CD4-positive, CD25-positive, alpha-beta regulatory T cell (primary cell): ENCODE results near the gene ANKHD1. TPM values are rescaled to one million over a fixed set of nuclear protein-coding genes. Genes with fewer than 3 reads are reported as not detected.

ENCODE experiments used
- ATAC-seq, 2 donors: fragments of 150-1000 bp; cut with Tn5 transposase; one replicate each; pipeline ENCODE4 v1.10.0; 2021; ENCODE audit warnings: low read depth in 2 of 2, moderate number of reproducible peaks in 2 of 2, moderate library complexity in 1 of 2
- DNase-seq, 3 donors: peaks; one replicate each; pipeline versions ENCODE4 v3.0.0 to v3.0.0-alpha.2; 2012 to 2022; ENCODE audit warnings: mixed read lengths in 1 of 3
- H3K27ac ChIP-seq: one replicate; pipeline ENCODE4 v1.7.0; 2013; ENCODE audit warnings: mild to moderate bottlenecking, low read length; ENCODE audit not compliant: insufficient read depth, poor library complexity, severe bottlenecking
- H3K27me3 ChIP-seq: one replicate; pipeline ENCODE4 v1.7.0; 2013; ENCODE audit warnings: low read length; ENCODE audit not compliant: control insufficient read depth, insufficient read depth
- H3K36me3 ChIP-seq: one replicate; pipeline ENCODE4 v1.7.0; 2013; ENCODE audit warnings: mild to moderate bottlenecking, low read length, moderate library complexity; ENCODE audit not compliant: control insufficient read depth, insufficient read depth
- H3K4me1 ChIP-seq: 2 replicates; pipeline ENCODE4 v1.7.0; 2013; ENCODE audit warnings: mild to moderate bottlenecking, low read length; ENCODE audit not compliant: insufficient read depth, control insufficient read depth, poor library complexity, severe bottlenecking
- H3K4me3 ChIP-seq: one replicate; pipeline ENCODE4 v1.7.0; 2013; ENCODE audit warnings: low read depth, mild to moderate bottlenecking, low read length, moderate library complexity
- H3K9me3 ChIP-seq, 2 experiments: 1 replicate in 1 of 2; 2 replicates in 1 of 2; pipeline ENCODE4 v1.7.0; 2013; ENCODE audit warnings: low read length in 2 of 2, mild to moderate bottlenecking in 1 of 2, moderate library complexity in 1 of 2; ENCODE audit not compliant: control insufficient read depth in 2 of 2
- H3K27ac Mint-ChIP-seq, 3 donors: one replicate each; pipeline ENCODE4 v1.8.0; 2020 to 2022; ENCODE audit warnings: mild to moderate bottlenecking in 3 of 3, mixed read lengths in 3 of 3, moderate library complexity in 2 of 3
- H3K27me3 Mint-ChIP-seq: one replicate; pipeline ENCODE4 v1.8.0; 2022; ENCODE audit warnings: mild to moderate bottlenecking, mixed read lengths
- H3K36me3 Mint-ChIP-seq: one replicate; pipeline ENCODE4 v1.8.0; 2020; ENCODE audit warnings: mixed read lengths
- H3K4me1 Mint-ChIP-seq, 4 donors: one replicate each; pipeline ENCODE4 v1.8.0; 2020 to 2022; ENCODE audit warnings: mixed read lengths in 4 of 4, mild to moderate bottlenecking in 1 of 4
- H3K4me3 Mint-ChIP-seq, 4 donors: one replicate each; pipeline ENCODE4 v1.8.0; 2020 to 2022; ENCODE audit warnings: mild to moderate bottlenecking in 4 of 4, mixed read lengths in 4 of 4, moderate library complexity in 3 of 4
- H3K9me3 Mint-ChIP-seq, 7 donors: one replicate each; pipeline ENCODE4 v1.8.0; 2020 to 2022; ENCODE audit warnings: mixed read lengths in 7 of 7, mild to moderate bottlenecking in 3 of 7, moderate library complexity in 2 of 7
- polyA plus RNA-seq, 4 donors: library from polyadenylated mRNA; unstranded; fragments of 300-500 nt; fragmentation: Illumina TruSeq; gene quantifications; one replicate each; pipeline ENCODE4 v1.2.3, GENCODE V29; 2021
- total RNA-seq: library from RNA; stranded (reverse); gene quantifications from one replicate; pipeline ENCODE4 v1.2.3, GENCODE V29; 2022

The ANKHD1 gene
- total and polyA plus RNA-seq, 5 donors from 2014 or later: 58.2 to 227 (median 69.0) TPM

DNA sequence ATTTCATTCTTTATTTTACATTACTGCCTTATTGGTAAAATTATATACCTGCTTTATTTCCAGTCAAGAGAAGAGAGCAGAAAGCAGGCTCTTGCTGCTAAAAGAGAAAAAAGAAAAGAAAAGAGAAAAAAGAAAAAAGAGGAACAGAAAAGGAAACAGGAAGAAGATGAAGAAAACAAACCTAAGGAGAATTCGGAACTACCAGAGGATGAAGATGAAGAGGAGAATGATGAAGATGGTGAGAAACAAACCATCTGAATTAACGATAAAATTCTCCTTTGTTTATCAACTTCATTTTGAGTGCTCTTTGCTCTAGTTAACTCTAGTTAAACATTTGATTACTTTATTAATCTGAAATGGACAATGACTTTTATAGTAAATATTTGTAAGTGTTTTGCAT, 122.4 kb downstream of the ANKHD1 start:
- H3K27me3 Mint-ChIP-seq: no peaks in the 10 kb centered on the region
- Histone ChIP-seq H3K36me3 (peaks cover 56% of the 10 kb centered on the region), H3K27ac (no peak overlapping the region), H3K27me3 (no peaks in the 10 kb centered on the region), H3K4me3 (no peak overlapping the region), H3K4me1 (no peaks in the 10 kb centered on the region), H3K9me3 (no peaks in the 10 kb centered on the region)
- peaks cover 0 to 4% (median under 1%) of the 10 kb centered on the region in 4 donors for H3K4me1 Mint-ChIP-seq
- DNase-seq (no peak), ATAC-seq (no peak)
- H3K9me3 Mint-ChIP-seq: peaks cover 0 to 2% (median 0%) of the 10 kb centered on the region in 7 donors
- no peak overlapping the region for H3K4me3 Mint-ChIP-seq
- peak overlapping the region in 2 of 3 donors; percentile 20 to 60 for H3K27ac Mint-ChIP-seq
- H3K36me3 Mint-ChIP-seq: peaks cover 27% of the 10 kb centered on the region

DNA sequence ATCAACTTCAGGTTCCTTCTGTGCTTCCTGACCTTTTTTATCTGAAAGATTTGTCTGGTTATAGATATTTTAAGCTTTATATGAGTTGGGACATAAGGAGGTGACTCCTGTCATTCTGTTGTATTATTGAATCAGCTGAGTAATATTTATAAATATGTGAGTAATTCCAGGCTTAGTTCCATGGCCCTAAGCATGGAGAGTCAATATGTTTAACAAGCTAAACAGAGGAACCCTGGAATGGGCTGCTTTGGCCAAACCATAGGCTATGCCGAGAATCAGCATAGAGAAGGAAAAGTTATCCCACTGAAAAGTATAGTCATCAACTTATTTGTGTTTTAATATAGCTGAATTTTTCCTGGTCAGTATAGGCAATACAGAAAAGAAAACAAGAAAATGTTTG, 138.6 kb downstream of the ANKHD1 start:
- DNase-seq (no peak), ATAC-seq (no peak)
- no peak overlapping the region for H3K27ac ChIP-seq
- no peaks in the 10 kb centered on the region for H3K9me3 ChIP-seq
- no peak overlapping the region for H3K4me3 Mint-ChIP-seq
- H3K36me3 ChIP-seq: peaks cover 78% of the 10 kb centered on the region
- H3K4me1 ChIP-seq: no peaks in the 10 kb centered on the region
- H3K27me3 Mint-ChIP-seq: no peaks in the 10 kb centered on the region
- H3K4me1 Mint-ChIP-seq: peaks cover 0 to 5% (median 0%) of the 10 kb centered on the region in 4 donors
- no peaks in the 10 kb centered on the region for H3K9me3 Mint-ChIP-seq
- H3K27ac Mint-ChIP-seq: peak overlapping the region in 1 of 3 donors; percentile 38
- H3K4me3 ChIP-seq: no peak overlapping the region
- peaks cover 50% of the 10 kb centered on the region for H3K36me3 Mint-ChIP-seq
- H3K27me3 ChIP-seq: no peaks in the 10 kb centered on the region

DNA sequence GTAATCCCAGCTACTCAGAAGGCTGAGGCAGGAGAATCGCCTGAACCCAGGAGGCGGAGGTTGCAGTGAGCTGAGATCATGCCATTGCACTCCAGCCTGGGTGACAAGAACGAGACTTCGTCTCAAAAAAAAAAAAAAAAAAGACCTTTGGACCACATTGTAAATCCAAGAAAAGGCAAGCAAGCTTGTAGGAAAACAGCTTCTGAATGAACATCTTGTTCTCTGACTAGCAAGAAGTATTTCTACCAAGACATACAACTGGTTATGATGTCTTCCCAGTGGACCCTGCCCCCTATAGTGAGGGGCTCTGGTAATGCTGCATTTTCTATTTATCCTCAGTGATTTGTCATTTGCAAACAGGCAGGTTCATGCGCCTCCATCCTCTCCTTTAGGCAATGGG, 141.3 kb downstream of the ANKHD1 start:
- no peaks in the 10 kb centered on the region for H3K9me3 Mint-ChIP-seq
- H3K4me1 Mint-ChIP-seq: peaks cover 1 to 14% (median 8%) of the 10 kb centered on the region in 4 donors
- peaks cover 10% of the 10 kb centered on the region for H3K4me1 ChIP-seq
- no peaks in the 10 kb centered on the region for H3K27me3 Mint-ChIP-seq
- peaks cover 52% of the 10 kb centered on the region for H3K36me3 ChIP-seq
- no peaks in the 10 kb centered on the region for H3K27me3 ChIP-seq
- no peaks in the 10 kb centered on the region for H3K9me3 ChIP-seq
- no peak for ATAC-seq
- no peak overlapping the region for H3K4me3 Mint-ChIP-seq
- H3K27ac Mint-ChIP-seq: peak overlapping the region in 1 of 3 donors; percentile 23
- DNase-seq: no peak
- H3K36me3 Mint-ChIP-seq: peaks cover 44% of the 10 kb centered on the region
- no peak overlapping the region for H3K4me3 ChIP-seq
- no peak overlapping the region for H3K27ac ChIP-seq

DNA sequence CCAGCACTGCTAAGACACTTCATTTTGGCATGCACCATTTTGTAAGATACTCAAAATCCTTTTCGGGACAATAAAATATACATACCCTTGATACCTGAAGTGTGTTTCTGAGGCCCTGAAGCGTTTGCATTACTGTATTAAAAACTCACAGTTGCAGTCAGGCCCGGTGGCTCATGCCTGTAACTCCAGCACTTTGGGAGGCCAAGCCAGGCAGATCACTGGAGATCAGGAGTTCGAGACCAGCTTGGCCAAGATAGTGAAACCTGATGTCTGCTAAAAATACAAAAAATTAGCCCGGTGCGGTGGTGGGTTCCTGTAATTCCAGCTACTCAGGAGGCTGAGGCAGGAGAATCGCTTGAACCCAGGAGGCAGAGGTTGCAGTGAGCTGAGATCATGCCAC, 143.4 kb downstream of the ANKHD1 start:
- no peak overlapping the region for H3K4me3 Mint-ChIP-seq
- no peak overlapping the region for H3K27ac ChIP-seq
- no peaks in the 10 kb centered on the region for H3K27me3 ChIP-seq
- peaks cover 34% of the 10 kb centered on the region for H3K36me3 Mint-ChIP-seq
- peaks cover 40% of the 10 kb centered on the region for H3K36me3 ChIP-seq
- ATAC-seq: no peak
- H3K4me1 ChIP-seq: peaks cover 23% of the 10 kb centered on the region
- H3K27me3 Mint-ChIP-seq: no peaks in the 10 kb centered on the region
- H3K9me3 ChIP-seq: no peaks in the 10 kb centered on the region
- H3K27ac Mint-ChIP-seq: peak overlapping the region; percentile 24 to 97 (median 76)
- no peaks in the 10 kb centered on the region for H3K9me3 Mint-ChIP-seq
- H3K4me1 Mint-ChIP-seq: peaks cover 11 to 31% (median 21%) of the 10 kb centered on the region in 4 donors
- H3K4me3 ChIP-seq: no peak overlapping the region
- no peak for DNase-seq

DNA sequence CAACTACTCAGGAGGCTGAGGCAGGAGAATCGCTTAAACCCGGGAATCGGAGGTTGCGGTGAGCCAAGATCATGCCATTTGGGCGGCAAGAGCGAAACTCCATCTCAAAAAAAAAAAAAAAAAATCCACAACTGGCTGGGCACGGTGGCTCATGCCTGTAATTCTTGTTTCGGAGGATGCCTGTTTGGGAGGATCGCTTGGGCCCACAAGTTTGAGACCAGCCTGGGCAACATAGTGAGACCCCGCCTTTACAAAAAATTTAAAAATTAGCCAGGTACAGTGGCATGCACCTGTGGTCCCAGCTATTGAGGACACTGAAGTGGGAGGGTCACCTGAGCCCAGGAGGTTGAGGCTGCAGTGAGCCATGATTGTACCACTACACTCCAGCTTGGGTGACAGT, 144.0 kb downstream of the ANKHD1 start:
- H3K27ac ChIP-seq: no peak overlapping the region
- H3K27me3 ChIP-seq: no peaks in the 10 kb centered on the region
- peak overlapping the region; percentile 38 to 97 (median 97) for H3K27ac Mint-ChIP-seq
- H3K36me3 Mint-ChIP-seq: peaks cover 33% of the 10 kb centered on the region
- peaks cover 25% of the 10 kb centered on the region for H3K4me1 ChIP-seq
- ATAC-seq: no peak
- H3K4me3 ChIP-seq: no peak overlapping the region
- H3K27me3 Mint-ChIP-seq: no peaks in the 10 kb centered on the region
- H3K4me1 Mint-ChIP-seq: peaks cover 12 to 35% (median 22%) of the 10 kb centered on the region in 4 donors
- peak overlapping the region in 2 of 4 donors; percentile 38 to 77 for H3K4me3 Mint-ChIP-seq
- no peaks in the 10 kb centered on the region for H3K9me3 ChIP-seq
- H3K36me3 ChIP-seq: peaks cover 40% of the 10 kb centered on the region
- H3K9me3 Mint-ChIP-seq: no peaks in the 10 kb centered on the region
- no peak for DNase-seq

DNA sequence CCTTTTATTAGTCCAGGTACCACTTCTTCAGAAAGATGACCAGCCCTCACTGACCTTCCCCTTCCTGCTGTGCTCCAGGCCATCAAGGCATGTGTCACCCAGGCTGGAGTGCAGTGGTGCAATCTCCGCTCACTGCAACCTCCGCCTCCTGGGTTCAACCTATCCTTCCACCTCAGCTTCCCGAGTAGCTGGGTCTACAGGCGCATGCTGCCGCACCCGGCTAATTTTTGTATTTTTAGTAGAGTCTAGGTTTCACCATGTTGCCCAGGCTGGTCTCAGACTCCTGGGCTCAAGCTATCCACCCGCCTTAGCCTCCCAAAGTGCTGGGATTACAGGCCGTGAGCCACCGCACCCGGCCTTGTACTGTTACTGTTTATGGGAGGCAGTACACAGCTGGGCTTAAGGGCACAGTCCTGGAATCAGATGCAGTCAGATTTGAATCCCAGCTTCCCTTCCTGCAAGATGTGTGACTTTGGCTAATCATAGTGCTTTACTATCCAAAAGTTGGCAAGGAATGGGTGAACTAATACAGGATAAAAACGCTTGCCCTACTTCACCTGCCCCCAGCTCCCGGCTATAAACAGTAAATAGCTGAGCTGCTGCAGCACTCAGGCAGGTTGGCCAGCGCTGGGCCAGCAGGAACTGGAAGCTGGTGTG, 145.3 kb downstream of the ANKHD1 start:
- no peaks in the 10 kb centered on the region for H3K9me3 ChIP-seq
- H3K9me3 Mint-ChIP-seq: no peaks in the 10 kb centered on the region
- peak overlapping the region; percentile 81 to 93 (median 88) for H3K4me3 Mint-ChIP-seq
- peaks cover 33% of the 10 kb centered on the region for H3K36me3 Mint-ChIP-seq
- peaks cover 17 to 42% (median 25%) of the 10 kb centered on the region in 4 donors for H3K4me1 Mint-ChIP-seq
- peaks cover 40% of the 10 kb centered on the region for H3K36me3 ChIP-seq
- no peaks in the 10 kb centered on the region for H3K27me3 ChIP-seq
- H3K27ac ChIP-seq: peak overlapping the region; percentile 87
- peak overlapping the region; percentile 37 for H3K4me3 ChIP-seq
- ATAC-seq: no peak
- H3K27ac Mint-ChIP-seq: peak overlapping the region; percentile 97 to 99 (median 97)
- H3K27me3 Mint-ChIP-seq: no peaks in the 10 kb centered on the region
- DNase-seq: no peak
- peaks cover 25% of the 10 kb centered on the region for H3K4me1 ChIP-seq

DNA sequence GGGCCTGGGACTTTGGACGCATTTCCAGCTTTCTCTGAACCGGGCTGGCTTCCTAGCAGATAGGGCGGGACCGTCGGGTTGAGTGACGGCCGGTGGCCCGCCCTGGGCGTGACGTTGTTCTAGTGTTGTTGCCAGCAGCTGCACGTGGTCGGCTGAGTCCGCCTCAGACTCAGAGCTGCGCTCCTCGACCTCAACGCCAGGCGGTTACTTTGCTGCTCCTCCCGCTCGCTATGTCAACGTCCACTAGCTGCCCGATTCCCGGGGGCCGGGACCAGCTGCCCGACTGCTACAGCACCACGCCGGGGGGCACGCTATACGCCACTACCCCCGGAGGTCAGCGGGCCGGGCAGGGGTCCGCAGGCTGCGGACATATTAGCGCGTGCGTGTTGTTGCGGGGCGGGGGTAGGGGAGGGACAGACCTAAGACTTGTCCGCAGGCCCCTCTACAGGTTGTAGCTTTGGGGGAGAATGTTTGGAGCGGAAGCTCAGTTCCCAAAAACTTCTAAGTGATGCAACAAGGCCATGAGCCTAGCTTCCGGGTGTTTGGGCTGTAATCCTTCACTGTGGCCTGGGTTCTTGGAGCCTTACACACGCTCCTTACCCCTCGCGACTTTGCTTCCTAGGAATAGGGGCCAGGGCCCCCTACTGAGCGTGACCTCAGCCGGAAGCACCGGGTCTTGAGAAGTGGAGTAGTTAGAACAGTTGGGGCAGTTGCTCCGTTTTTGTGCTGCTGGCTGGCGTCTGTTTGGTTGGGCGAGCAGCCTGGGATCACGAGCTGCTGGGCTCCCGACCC, 146.1 kb downstream of the ANKHD1 start, which contains the start of gene EIF4EBP3:
Gene EIF4EBP3, plus strand, starts transcription at position 155 of the 792 bp plus-strand sequence. Its CDS starts 76 bp downstream, at position 231.
- H3K27me3 ChIP-seq: no peaks in the 10 kb centered on the region
- peak within 1 kb of the TSS; percentile 81 to 93 (median 88) for H3K4me3 Mint-ChIP-seq
- peaks cover 41% of the 10 kb centered on the region for H3K36me3 ChIP-seq
- peak within 1 kb of the TSS; percentile 97 to 99 (median 97) for H3K27ac Mint-ChIP-seq
- peak within 1 kb of the TSS; percentile 83 for H3K4me3 ChIP-seq
- H3K4me1 ChIP-seq: peaks cover 25% of the 10 kb centered on the region
- H3K9me3 Mint-ChIP-seq: no peaks in the 10 kb centered on the region
- H3K9me3 ChIP-seq: no peaks in the 10 kb centered on the region
- peak; percentile 84 to 93 (median 88) for DNase-seq
- peak; percentile 99 for ATAC-seq
- peaks cover 29% of the 10 kb centered on the region for H3K36me3 Mint-ChIP-seq
- no peaks in the 10 kb centered on the region for H3K27me3 Mint-ChIP-seq
- peak within 1 kb of the TSS; percentile 87 for H3K27ac ChIP-seq
- peaks cover 17 to 43% (median 26%) of the 10 kb centered on the region in 4 donors for H3K4me1 Mint-ChIP-seq
